ENCODE data around the gene MYO6.

Gene MYO6

DNA sequence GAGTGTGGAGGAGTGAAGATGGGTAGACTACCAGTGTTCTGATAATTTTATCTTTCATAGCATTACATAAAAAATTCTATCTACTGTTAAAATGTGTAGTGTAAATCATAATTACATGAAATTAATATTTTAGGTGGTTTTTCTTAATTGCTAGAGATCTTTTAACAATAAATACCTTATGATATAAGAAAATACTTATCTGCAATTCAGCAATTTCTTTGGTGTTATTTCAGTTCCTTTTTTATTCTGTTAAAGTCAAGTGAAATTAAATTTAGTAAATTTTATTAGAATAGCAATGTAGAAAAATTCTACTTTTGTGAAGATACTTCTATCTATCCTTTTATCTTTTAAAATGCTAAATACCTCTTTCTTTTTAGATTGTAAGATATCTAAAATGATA, 219.1 kb downstream of the MYO6 start:
- no peak for DNase-seq
